Gastrocnemius medialis (tissue), 4 donors: ENCODE data around the gene MINPP1. TPM values are rescaled to one million over a fixed set of nuclear protein-coding genes. Genes with fewer than 3 reads are reported as not detected.
A peak's percentile ranks its signal among the peaks of the same experiment; 100 is the strongest.

Experiments
- ATAC-seq, 2 donors: fragments of 150-250 bp; one replicate each; pipeline ENCODE4 v1.9.1; 2016
- DNase-seq, 2 donors: peaks; one replicate each; pipeline ENCODE4 v3.0.0-alpha.2; 2019
- H3K27ac ChIP-seq, 4 donors: fragments of 200-600 bp; sonication (generic); 1 replicate in 1 of 4; 2 replicates in 3 of 4; pipeline ENCODE4 v1.5.1; 2016 to 2018; ENCODE audit warnings: mild to moderate bottlenecking in 2 of 4, moderate library complexity in 1 of 4
- H3K27me3 ChIP-seq, 3 donors: fragments of 200-600 bp; sonication (generic) in 2 of 3; 1 replicate in 1 of 3; 2 replicates in 2 of 3; pipeline versions ENCODE4 v1.5.1 to v1.6.0; 2016 to 2019; ENCODE audit warnings: mild to moderate bottlenecking in 1 of 3, moderate library complexity in 1 of 3
- H3K36me3 ChIP-seq, 2 donors: fragments of 200-600 bp; sonication (generic) in 1 of 2; one replicate each; pipeline ENCODE4 v1.5.1; 2017 to 2018
- H3K4me1 ChIP-seq, 2 donors: fragments of 200-600 bp; sonication (generic) in 1 of 2; one replicate each; pipeline ENCODE4 v1.5.1; 2016 to 2017; ENCODE audit warnings: mild to moderate bottlenecking in 2 of 2
- H3K4me3 ChIP-seq, 4 donors: fragments of 200-600 bp; sonication (generic) in 3 of 4; 1 replicate in 1 of 4; 2 replicates in 3 of 4; pipeline ENCODE4 v1.5.1; 2016 to 2019; ENCODE audit warnings: mild to moderate bottlenecking in 2 of 4
- H3K9me3 ChIP-seq, 3 donors: fragments of 200-600 bp; sonication (generic) in 2 of 3; 1 replicate in 1 of 3; 2 replicates in 2 of 3; pipeline ENCODE4 v1.5.1; 2016 to 2019
- POLR2A ChIP-seq, 2 donors: fragments of 450-650 bp; IDR thresholded peaks; one replicate each; pipeline ENCODE4 v1.6.1; 2017; ENCODE audit warnings: antibody characterized with exemption in 2 of 2, mild to moderate bottlenecking in 2 of 2, moderate library complexity in 2 of 2
- in situ Hi-C, 4 donors: fragments of 200-750 bp; cut with MboI; loops; one replicate each; pipeline versions ENCODE4 v1.15.0 to v1.8.0; 2017; ENCODE audit warnings: low sequenced_read_pairs in 4 of 4
- intact Hi-C: fragments of 100-400 bp; cut with DNase I; formaldehyde crosslinking; loops from one replicate; pipeline ENCODE4 v1.15.1; 2023; ENCODE audit warnings: low total_unique reads
- total RNA-seq, 4 donors: library from RNA; depleted of rRNA; stranded (reverse); fragments of >200 nt; gene quantifications; one replicate each; pipeline versions ENCODE4 v1.1.0 to v1.2.3, GENCODE V29; 2016
- TF ChIP-seq, protein P1 (sequence below), 5 experiments: fragments of 450-650 bp in 3 of 5; fragments of 200-600 bp in 2 of 5; sonication (generic) in 2 of 5; IDR thresholded peaks in 4 of 5; conservative IDR thresholded peaks in 1 of 5; 1 replicate in 4 of 5; 2 replicates in 1 of 5; pipeline ENCODE4 v1.5.1; 2016 to 2019; ENCODE audit warnings: antibody characterized with exemption in 5 of 5, mild to moderate bottlenecking in 3 of 5, moderate library complexity in 3 of 5

MINPP1 gene
- total RNA-seq, 4 donors from 2014 or later = 6.9 to 7.1 (median 7.0) TPM

DNA sequence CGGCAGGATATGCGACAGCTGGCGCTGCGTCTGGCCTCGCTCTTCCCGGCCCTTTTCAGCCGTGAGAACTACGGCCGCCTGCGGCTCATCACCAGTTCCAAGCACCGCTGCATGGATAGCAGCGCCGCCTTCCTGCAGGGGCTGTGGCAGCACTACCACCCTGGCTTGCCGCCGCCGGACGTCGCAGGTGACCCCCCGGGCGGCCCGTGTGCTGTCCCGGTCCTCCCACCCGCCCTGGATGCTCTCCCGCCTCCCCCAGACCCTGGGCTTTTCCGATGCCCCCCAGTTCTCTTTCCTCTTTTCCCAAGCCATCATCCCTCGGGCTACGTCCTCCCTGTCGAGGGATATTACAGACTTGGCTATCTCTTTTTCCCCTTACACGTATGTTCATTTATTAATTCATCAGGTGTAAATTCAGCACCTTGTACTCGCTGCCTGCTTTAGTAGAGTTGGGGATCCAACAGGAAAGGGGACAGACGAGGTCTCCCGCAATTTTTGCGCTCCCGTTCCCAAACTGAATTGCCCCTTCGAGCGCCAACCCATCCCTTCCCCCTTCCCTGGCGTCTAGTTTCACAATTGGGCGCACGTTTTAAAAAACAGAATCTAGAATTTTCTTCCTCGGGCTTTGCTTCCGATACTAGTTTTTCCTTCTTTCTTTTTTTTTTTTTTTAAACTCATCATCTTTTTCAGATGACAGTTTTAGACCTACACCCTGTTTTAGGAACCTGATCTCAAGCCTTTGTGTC, 846 bp downstream of the MINPP1 start:
- intact Hi-C loops = no loop called here
- peaks cover 22 to 24% of the 10 kb centered on the region in 2 donors for H3K4me1 ChIP-seq
- no peaks in the 10 kb centered on the region for H3K9me3 ChIP-seq
- DNase-seq = peak; percentile 2 to 28
- peak; percentile 76 to 78 for ATAC-seq
- peak overlapping the region; percentile 87 to 98 (median 96) for H3K4me3 ChIP-seq
- TF ChIP-seq, protein P1, sequence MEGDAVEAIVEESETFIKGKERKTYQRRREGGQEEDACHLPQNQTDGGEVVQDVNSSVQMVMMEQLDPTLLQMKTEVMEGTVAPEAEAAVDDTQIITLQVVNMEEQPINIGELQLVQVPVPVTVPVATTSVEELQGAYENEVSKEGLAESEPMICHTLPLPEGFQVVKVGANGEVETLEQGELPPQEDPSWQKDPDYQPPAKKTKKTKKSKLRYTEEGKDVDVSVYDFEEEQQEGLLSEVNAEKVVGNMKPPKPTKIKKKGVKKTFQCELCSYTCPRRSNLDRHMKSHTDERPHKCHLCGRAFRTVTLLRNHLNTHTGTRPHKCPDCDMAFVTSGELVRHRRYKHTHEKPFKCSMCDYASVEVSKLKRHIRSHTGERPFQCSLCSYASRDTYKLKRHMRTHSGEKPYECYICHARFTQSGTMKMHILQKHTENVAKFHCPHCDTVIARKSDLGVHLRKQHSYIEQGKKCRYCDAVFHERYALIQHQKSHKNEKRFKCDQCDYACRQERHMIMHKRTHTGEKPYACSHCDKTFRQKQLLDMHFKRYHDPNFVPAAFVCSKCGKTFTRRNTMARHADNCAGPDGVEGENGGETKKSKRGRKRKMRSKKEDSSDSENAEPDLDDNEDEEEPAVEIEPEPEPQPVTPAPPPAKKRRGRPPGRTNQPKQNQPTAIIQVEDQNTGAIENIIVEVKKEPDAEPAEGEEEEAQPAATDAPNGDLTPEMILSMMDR (IDR thresholded peaks at IDR 0.05 in 4 of 5, conservative IDR thresholded peaks at IDR 0.05 in 1 of 5) = peak in 3 of 5 experiments; percentile 4 to 57 (median 48)
- no peak for TF ChIP-seq POLR2A (IDR thresholded peaks at IDR 0.05)
- no peaks in the 10 kb centered on the region for H3K27me3 ChIP-seq
- in situ Hi-C loops = no loop called here
- H3K27ac ChIP-seq = peak overlapping the region; percentile 70 to 78 (median 76)
- peaks cover 0 to 16% of the 10 kb centered on the region in 2 donors for H3K36me3 ChIP-seq

DNA sequence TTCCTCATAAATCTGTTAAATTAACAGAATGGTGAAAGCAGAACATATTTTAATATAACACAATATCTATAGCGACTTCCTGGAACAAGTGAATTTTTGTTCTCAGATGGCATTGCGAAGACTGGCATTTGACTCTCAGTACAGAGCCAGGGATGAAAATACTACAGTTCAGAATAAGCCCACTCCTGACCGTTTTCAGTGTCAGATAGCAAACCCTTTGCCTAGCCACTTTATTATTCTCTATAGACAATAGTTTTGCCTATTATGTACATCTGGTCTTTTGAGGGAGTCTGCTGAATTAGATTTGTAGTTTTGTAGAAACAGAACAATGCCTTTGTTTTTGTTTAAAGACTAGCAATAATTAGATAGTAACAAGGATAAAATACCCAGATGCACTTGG, 2.3 kb downstream of the MINPP1 start:
- Histone ChIP-seq H3K36me3 (peaks cover 0 to 16% of the 10 kb centered on the region in 2 donors), H3K27ac (no peak overlapping the region), H3K4me1 (peaks cover 22 to 24% of the 10 kb centered on the region in 2 donors), H3K27me3 (no peaks in the 10 kb centered on the region), H3K4me3 (no peak overlapping the region), H3K9me3 (no peaks in the 10 kb centered on the region)
- in situ Hi-C loops = no loop called here
- intact Hi-C loops = no loop called here
- DNase-seq (no peak), ATAC-seq (no peak)
- no peak for TF ChIP-seq POLR2A (IDR thresholded peaks at IDR 0.05)
- TF ChIP-seq, protein P1 (IDR thresholded peaks at IDR 0.05 in 4 of 5, conservative IDR thresholded peaks at IDR 0.05 in 1 of 5) = no peak

DNA sequence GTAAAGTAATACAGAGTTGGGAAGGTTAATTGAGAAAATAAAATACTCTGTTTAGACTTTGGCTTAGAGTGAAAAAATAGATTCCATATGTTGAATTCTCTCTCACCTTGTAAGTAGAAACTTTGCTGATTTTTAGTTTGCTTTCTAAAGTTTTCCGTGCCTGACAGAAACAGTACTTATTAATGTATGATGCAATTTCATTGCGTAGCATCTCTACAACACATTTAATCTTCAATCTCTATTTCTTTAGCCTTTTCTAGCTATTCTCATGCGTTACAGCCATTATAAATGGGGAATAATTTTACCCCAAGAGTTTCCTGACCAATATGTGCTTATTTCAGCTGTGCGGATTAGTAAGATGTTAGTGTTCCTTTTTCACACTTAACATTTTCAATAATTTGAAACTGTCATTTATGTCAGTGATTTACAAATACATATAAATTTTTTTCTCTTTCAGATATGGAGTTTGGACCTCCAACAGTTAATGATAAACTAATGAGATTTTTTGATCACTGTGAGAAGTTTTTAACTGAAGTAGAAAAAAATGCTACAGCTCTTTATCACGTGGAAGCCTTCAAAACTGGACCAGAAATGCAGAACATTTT, 3.3 kb downstream of the MINPP1 start:
- in situ Hi-C loops = no loop called here
- no peak for ATAC-seq
- DNase-seq = no peak

DNA sequence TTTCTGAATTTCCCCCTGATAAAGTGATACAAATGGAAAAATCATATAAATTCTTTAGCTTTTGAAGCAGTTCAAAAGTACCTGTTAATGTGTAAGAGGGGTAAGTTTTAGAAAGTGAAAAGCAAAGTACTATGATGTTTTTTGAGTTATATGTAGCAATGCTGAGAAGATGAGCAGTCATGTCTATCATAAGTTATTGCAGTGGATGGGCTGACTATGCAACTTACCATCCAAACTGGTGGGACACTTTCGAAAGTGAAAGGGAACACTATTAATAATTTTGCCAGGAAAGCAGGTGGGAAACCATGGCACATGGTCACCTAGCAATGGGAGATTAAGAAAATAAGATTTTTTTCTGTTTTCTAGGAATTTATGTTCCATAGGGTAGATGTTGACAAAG, 4.1 kb downstream of the MINPP1 start:
- Histone ChIP-seq H3K9me3 (no peaks in the 10 kb centered on the region), H3K4me3 (no peak overlapping the region), H3K4me1 (peaks cover 21 to 22% of the 10 kb centered on the region in 2 donors), H3K27ac (no peak overlapping the region), H3K27me3 (no peaks in the 10 kb centered on the region), H3K36me3 (peaks cover 0 to 22% of the 10 kb centered on the region in 2 donors)
- ATAC-seq = no peak
- no peak for TF ChIP-seq POLR2A (IDR thresholded peaks at IDR 0.05)
- TF ChIP-seq, protein P1 (IDR thresholded peaks at IDR 0.05 in 4 of 5, conservative IDR thresholded peaks at IDR 0.05 in 1 of 5) = no peak
- DNase-seq = no peak
- intact Hi-C loops (no loop called here), in situ Hi-C loops (no loop called here)

More for the DNA sequence above, 3.3 kb downstream of the MINPP1 start:
- H3K27ac ChIP-seq = no peak overlapping the region
- no peak for TF ChIP-seq POLR2A (IDR thresholded peaks at IDR 0.05)
- TF ChIP-seq, protein P1 (IDR thresholded peaks at IDR 0.05 in 4 of 5, conservative IDR thresholded peaks at IDR 0.05 in 1 of 5) = no peak
- peaks cover 0 to 16% of the 10 kb centered on the region in 2 donors for H3K36me3 ChIP-seq
- H3K4me1 ChIP-seq = peaks cover 22 to 24% of the 10 kb centered on the region in 2 donors
- intact Hi-C loops = no loop called here
- no peaks in the 10 kb centered on the region for H3K27me3 ChIP-seq
- no peaks in the 10 kb centered on the region for H3K9me3 ChIP-seq
- no peak overlapping the region for H3K4me3 ChIP-seq
